ENCODE data around the gene DNASE1L1.

The DNASE1L1 gene

GRCh38 chrX:154380787-154381186 lies 28.3 kb downstream of the DNASE1L1 start:
- no peak for DNase-seq

GRCh38 chrX:154380153-154380552 lies 28.9 kb downstream of the DNASE1L1 start:
- DNase-seq = no peak

- no peak for DNase-seq
Observed at GRCh38 chrX:154379569-154379951, 29.5 kb downstream of the DNASE1L1 start.

GRCh38 chrX:154378799-154379568 lies 30.1 kb downstream of the DNASE1L1 start, which contains the start of gene EMD:
TSS of gene EMD (plus strand) at chrX:154379295. CDS start at chrX:154379485, 190 bp downstream.
- peak; percentile 99 for DNase-seq

- DNase-seq = peak; percentile 19
Observed at GRCh38 chrX:154378059-154378798, 30.8 kb downstream of the DNASE1L1 start.

- no peak for DNase-seq
Observed at GRCh38 chrX:154376774-154377173, 32.3 kb downstream of the DNASE1L1 start.

GRCh38 chrX:154375156-154375504 lies 33.9 kb downstream of the DNASE1L1 start:
- no peak for DNase-seq

- DNase-seq = peak; percentile 22
Observed at GRCh38 chrX:154374313-154375155, 34.5 kb downstream of the DNASE1L1 start, which contains the start of gene FLNA. TSS of gene FLNA (minus strand) at chrX:154374634. CDS start at chrX:154371245, 3,389 bp downstream.

GRCh38 chrX:154373340-154374306 lies 35.4 kb downstream of the DNASE1L1 start:
- DNase-seq = peak; percentile 71

- no peak for DNase-seq
Observed at GRCh38 chrX:154372612-154373022, 36.4 kb downstream of the DNASE1L1 start.

- DNase-seq = no peak
Observed at GRCh38 chrX:154371789-154372300, 37.2 kb downstream of the DNASE1L1 start.

- peak; percentile 88 for DNase-seq
Observed at GRCh38 chrX:154371017-154371788, 37.9 kb downstream of the DNASE1L1 start.

GRCh38 chrX:154370300-154371016 lies 38.6 kb downstream of the DNASE1L1 start:
- no peak for DNase-seq

- DNase-seq = peak; percentile 65
Observed at GRCh38 chrX:154369449-154370299, 39.4 kb downstream of the DNASE1L1 start.

GRCh38 chrX:154368630-154369448 lies 40.2 kb downstream of the DNASE1L1 start:
- DNase-seq = peak; percentile 56

- DNase-seq = no peak
Observed at GRCh38 chrX:154367474-154368308, 41.4 kb downstream of the DNASE1L1 start.

GRCh38 chrX:154366666-154367055 lies 42.4 kb downstream of the DNASE1L1 start:
- no peak for DNase-seq
